Measurements from ENCODE around the gene TRIM62.

TRIM62 gene

GRCh38 chr1:33167650-33168447, 14.0 kb downstream of the TRIM62 start:
- Histone ChIP-seq H3K4me3 (ENCODE audit: low read depth in 1 of 2, low read length in 2 of 2) (no peak overlapping the region), H3K36me3 (ENCODE audit: insufficient read depth, low read length) (peaks cover 16% of the 10 kb centered on the region), H3K4me2 (ENCODE audit: insufficient read depth, low read length) (no peak overlapping the region), H3K27me3 (ENCODE audit: insufficient read depth, low read length, poor library complexity) (no peaks in the 10 kb centered on the region), H3K9ac (ENCODE audit: low read depth, low read length) (no peak overlapping the region), H4K20me1 (ENCODE audit: insufficient read depth, low read length) (peaks cover 18% of the 10 kb centered on the region; the same call in 1 of the 2 replicates), H2AFZ (ENCODE audit: low read depth, low read length) (no peak overlapping the region), H3K9me3 (ENCODE audit: insufficient read depth, low read length, severe bottlenecking) (no peaks in the 10 kb centered on the region), H3K4me1 (ENCODE audit: insufficient read depth, low read length) (no peaks in the 10 kb centered on the region), H3K79me2 (ENCODE audit: insufficient read depth, low read length) (no peaks in the 10 kb centered on the region), H3K27ac (ENCODE audit: low read length) (no peak overlapping the region)
- DNase-seq (no peak), ATAC-seq (ENCODE audit: insufficient read depth, low read depth) (no peak)
- TF ChIP-seq EZH2 (IDR thresholded peaks at IDR 0.05; ENCODE audit: borderline replicate concordance, low read depth, low read length, severe bottlenecking) (no peak), CTCF (IDR thresholded peaks at IDR 0.05; ENCODE audit: borderline replicate concordance, extremely low read depth, low read length, poor library complexity, severe bottlenecking) (no peak)

GRCh38 chr1:33165809-33166208, 16.0 kb downstream of the TRIM62 start:
- Histone ChIP-seq H3K9ac (ENCODE audit: low read depth, low read length) (no peak overlapping the region), H3K9me3 (ENCODE audit: insufficient read depth, low read length, severe bottlenecking) (no peaks in the 10 kb centered on the region), H2AFZ (ENCODE audit: low read depth, low read length) (no peak overlapping the region), H3K36me3 (ENCODE audit: insufficient read depth, low read length) (peaks cover 16% of the 10 kb centered on the region), H3K4me3 (ENCODE audit: low read depth in 1 of 2, low read length in 2 of 2) (no peak overlapping the region), H3K79me2 (ENCODE audit: insufficient read depth, low read length) (no peaks in the 10 kb centered on the region), H3K27ac (ENCODE audit: low read length) (no peak overlapping the region), H3K4me2 (ENCODE audit: insufficient read depth, low read length) (no peak overlapping the region), H3K4me1 (ENCODE audit: insufficient read depth, low read length) (no peaks in the 10 kb centered on the region), H3K27me3 (ENCODE audit: insufficient read depth, low read length, poor library complexity) (no peaks in the 10 kb centered on the region), H4K20me1 (ENCODE audit: insufficient read depth, low read length) (peaks cover 20% of the 10 kb centered on the region; the same call in 1 of the 2 replicates)
- no peak for DNase-seq
- TF ChIP-seq EZH2 (IDR thresholded peaks at IDR 0.05; ENCODE audit: borderline replicate concordance, low read depth, low read length, severe bottlenecking): no peak
- no peak for TF ChIP-seq CTCF (IDR thresholded peaks at IDR 0.05; ENCODE audit: borderline replicate concordance, extremely low read depth, low read length, poor library complexity, severe bottlenecking)
- ATAC-seq (ENCODE audit: insufficient read depth, low read depth): no peak

- H3K79me2 ChIP-seq (ENCODE audit: insufficient read depth, low read length): no peaks in the 10 kb centered on the region
- H3K27me3 ChIP-seq (ENCODE audit: insufficient read depth, low read length, poor library complexity): no peaks in the 10 kb centered on the region
- no peaks in the 10 kb centered on the region for H3K4me1 ChIP-seq (ENCODE audit: insufficient read depth, low read length)
- TF ChIP-seq EZH2 (IDR thresholded peaks at IDR 0.05; ENCODE audit: borderline replicate concordance, low read depth, low read length, severe bottlenecking) (no peak), CTCF (IDR thresholded peaks at IDR 0.05; ENCODE audit: borderline replicate concordance, extremely low read depth, low read length, poor library complexity, severe bottlenecking) (no peak)
- ATAC-seq (ENCODE audit: insufficient read depth, low read depth) (no peak), DNase-seq (no peak)
- H3K36me3 ChIP-seq (ENCODE audit: insufficient read depth, low read length): peaks cover 16% of the 10 kb centered on the region
- no peaks in the 10 kb centered on the region for H3K9me3 ChIP-seq (ENCODE audit: insufficient read depth, low read length, severe bottlenecking)
- H2AFZ ChIP-seq (ENCODE audit: low read depth, low read length): no peak overlapping the region
- H3K4me2 ChIP-seq (ENCODE audit: insufficient read depth, low read length): no peak overlapping the region
- no peak overlapping the region for H3K9ac ChIP-seq (ENCODE audit: low read depth, low read length)
- peaks cover 15% of the 10 kb centered on the region; the same call in 1 of the 2 replicates for H4K20me1 ChIP-seq (ENCODE audit: insufficient read depth, low read length)
- H3K4me3 ChIP-seq (ENCODE audit: low read depth in 1 of 2, low read length in 2 of 2): no peak overlapping the region
- no peak overlapping the region for H3K27ac ChIP-seq (ENCODE audit: low read length)
These were observed 16.6 kb downstream of the TRIM62 start for GRCh38 chr1:33165209-33165608.

Measured in DND-41 (cell line).